Activated CD4-positive, alpha-beta memory T cell treated with anti-CD3 and anti-CD28 coated beads, Interleukin-2, amount 10 ng/mL, durations not matched to agents 7 days and 5 days (primary cell): ENCODE results near the gene RECK. TPM values are rescaled to one million over a fixed set of nuclear protein-coding genes. Genes with fewer than 3 reads are reported as not detected.
"Not testable (repeated sequence)": the region's sequence is repeated elsewhere in the genome, so short reads cannot be mapped to it uniquely, and the experiment has no call there.

Experiments
- CTCF ChIA-PET: fragments of 350-600 bp; sonication (Branson Sonifier 250); formaldehyde crosslinking; loops from one replicate; lab custom pipeline; 2021; ENCODE audit warnings: antibody characterized with exemption, inconsistent platforms; lab: Charles Lee
- POLR2A ChIA-PET: fragments of 350-600 bp; sonication (Branson Sonifier 250); formaldehyde crosslinking; loops from one replicate; lab custom pipeline; 2021; ENCODE audit warnings: antibody characterized with exemption; lab: Charles Lee
- DNase-seq: peaks from one replicate; pipeline ENCODE4 v3.0.0-alpha.2; 2020
- H3K27ac Mint-ChIP-seq: one replicate; pipeline ENCODE4 v1.8.0; 2021; ENCODE audit warnings: mild to moderate bottlenecking, mixed read lengths
- H3K27me3 Mint-ChIP-seq: one replicate; pipeline ENCODE4 v1.8.0; 2021; ENCODE audit warnings: mixed read lengths
- H3K36me3 Mint-ChIP-seq: one replicate; pipeline ENCODE4 v1.8.0; 2021; ENCODE audit warnings: low read depth, mixed read lengths
- H3K4me1 Mint-ChIP-seq: one replicate; pipeline ENCODE4 v1.8.0; 2021; ENCODE audit warnings: mixed read lengths
- H3K4me3 Mint-ChIP-seq: one replicate; pipeline ENCODE4 v1.8.0; 2021; ENCODE audit warnings: mild to moderate bottlenecking, mixed read lengths
- H3K9me3 Mint-ChIP-seq: one replicate; pipeline ENCODE4 v1.8.0; 2021; ENCODE audit warnings: mixed read lengths
- total RNA-seq, 2 experiments: library from RNA; stranded (reverse); gene quantifications; one replicate each; pipeline ENCODE4 v1.2.3, GENCODE V29; 2021

Gene RECK
- total RNA-seq, 2 experiments from 2014 or later: 7.4 to 8.1 TPM

DNA sequence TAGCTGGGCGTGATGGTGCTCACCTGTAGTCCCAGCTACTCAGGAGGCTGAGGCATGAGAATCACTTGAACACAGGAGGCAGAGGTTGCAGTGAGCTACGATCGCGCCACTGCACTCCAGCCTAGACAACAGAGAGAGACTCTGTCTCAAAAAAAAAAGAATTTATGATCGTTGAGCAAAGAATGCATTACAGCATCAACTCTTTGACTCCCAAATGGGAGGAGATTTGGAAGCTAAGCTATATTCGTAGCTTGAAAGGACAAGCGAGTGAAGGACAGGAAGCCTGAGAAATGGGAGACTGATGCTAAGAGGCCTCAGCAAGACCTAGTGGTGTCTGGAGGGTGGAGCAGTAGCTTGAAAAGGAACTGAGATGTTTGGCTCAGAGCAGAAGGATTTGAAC lies 122.2 kb downstream of the RECK start:
- no peak for DNase-seq
- no peaks in the 10 kb centered on the region for H3K27me3 Mint-ChIP-seq
- H3K4me3 Mint-ChIP-seq: no peak overlapping the region
- H3K4me1 Mint-ChIP-seq: peaks cover 15% of the 10 kb centered on the region
- no peak overlapping the region for H3K27ac Mint-ChIP-seq
- CTCF ChIA-PET: interaction anchor here (1.7 kb wide), 1 partner anchor 15 kb away, joined by 4 read pairs; no protein-coding TSS in a partner anchor
- POLR2A ChIA-PET: interaction anchor here (0.6 to 3.4 kb wide), 2 partner anchors 9 to 15 kb away, joined by 4 to 11 read pairs; no protein-coding TSS in a partner anchor
- peaks cover 48% of the 10 kb centered on the region for H3K36me3 Mint-ChIP-seq
- peaks cover 9% of the 10 kb centered on the region for H3K9me3 Mint-ChIP-seq

GRCh38 chr9:36159509-36159908 lies 122.8 kb downstream of the RECK start:
- H3K36me3 Mint-ChIP-seq: peaks cover 43% of the 10 kb centered on the region
- H3K9me3 Mint-ChIP-seq, H3K4me3 Mint-ChIP-seq, DNase-seq, H3K27me3 Mint-ChIP-seq, H3K4me1 Mint-ChIP-seq, H3K27ac Mint-ChIP-seq: not testable (repeated sequence)
- ChIA-PET POLR2A (interaction anchor here (0.6 to 3.4 kb wide), 2 partner anchors 10 to 15 kb away, joined by 4 to 11 read pairs; no protein-coding TSS in a partner anchor), CTCF (interaction anchor here (1.7 kb wide), 1 partner anchor 15 kb away, joined by 4 read pairs; no protein-coding TSS in a partner anchor)

- ChIA-PET CTCF (interaction anchor here (1.7 to 2.6 kb wide), 2 partner anchors 16 to 57 kb away, joined by 4 to 9 read pairs; no protein-coding TSS in a partner anchor), POLR2A (interaction anchor here (2.3 to 3.4 kb wide), 2 partner anchors 8 to 16 kb away, joined by 6 to 11 read pairs; no protein-coding TSS in a partner anchor)
- peaks cover 38% of the 10 kb centered on the region for H3K36me3 Mint-ChIP-seq
- DNase-seq, H3K4me1 Mint-ChIP-seq, H3K27me3 Mint-ChIP-seq, H3K9me3 Mint-ChIP-seq, H3K4me3 Mint-ChIP-seq, H3K27ac Mint-ChIP-seq: not testable (repeated sequence)
These were observed 123.4 kb downstream of the RECK start for GRCh38 chr9:36160126-36160525.

DNA sequence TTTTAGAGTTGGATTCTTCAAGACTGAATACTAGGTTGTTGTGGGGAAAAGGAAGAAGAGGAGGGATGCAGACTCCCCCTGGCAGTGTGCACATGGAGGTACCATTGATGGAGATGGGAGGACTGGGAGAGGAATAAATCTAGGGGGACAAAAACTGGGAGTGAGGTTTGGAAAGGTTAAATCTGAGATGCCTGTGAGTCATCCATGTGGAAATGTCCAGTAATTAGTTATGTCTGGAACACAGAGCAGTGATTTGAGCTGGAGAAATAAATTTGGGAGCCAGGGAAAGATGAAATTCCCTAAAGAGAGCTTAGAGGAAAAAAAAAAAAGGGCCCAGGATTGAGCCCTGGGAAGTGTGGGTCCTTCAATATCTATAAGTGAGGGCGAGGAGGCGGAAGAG lies 124.5 kb downstream of the RECK start:
- ChIA-PET POLR2A (interaction anchor here (2.3 to 3.4 kb wide), 2 partner anchors 9 to 17 kb away, joined by 6 to 11 read pairs; no protein-coding TSS in a partner anchor), CTCF (interaction anchor here (1.0 to 2.6 kb wide), 3 partner anchors 52 to 59 kb away, joined by 3 to 9 read pairs (median 4); no protein-coding TSS in a partner anchor)
- Mint-ChIP-seq H3K4me1 (peaks cover 9% of the 10 kb centered on the region), H3K27me3 (no peaks in the 10 kb centered on the region), H3K9me3 (peaks cover 9% of the 10 kb centered on the region), H3K27ac (no peak overlapping the region), H3K36me3 (peaks cover 32% of the 10 kb centered on the region), H3K4me3 (no peak overlapping the region)
- no peak for DNase-seq

DNA sequence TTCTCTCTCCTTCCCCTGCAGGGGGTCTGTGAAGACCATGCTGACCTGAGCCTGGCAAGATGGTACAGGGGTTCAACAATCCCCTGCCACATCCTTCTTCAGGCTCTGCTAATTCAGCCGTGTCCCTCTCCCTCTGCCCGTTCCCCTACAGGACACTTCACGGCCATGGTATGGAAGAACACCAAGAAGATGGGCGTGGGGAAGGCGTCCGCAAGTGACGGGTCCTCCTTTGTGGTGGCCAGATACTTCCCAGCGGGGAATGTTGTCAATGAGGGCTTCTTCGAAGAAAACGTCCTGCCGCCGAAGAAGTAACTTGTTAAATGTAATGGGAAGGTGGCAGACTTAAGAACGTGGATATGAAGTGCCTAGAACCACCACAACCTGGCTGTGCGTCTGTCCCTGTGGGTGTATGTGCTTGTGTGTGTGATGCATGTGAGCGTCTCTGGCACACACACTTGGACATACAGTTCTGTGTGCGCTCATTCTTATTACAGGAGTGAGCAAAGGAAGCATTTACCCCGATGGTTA lies 125.6 kb downstream of the RECK start:
- DNase-seq: no peak
- CTCF ChIA-PET: interaction anchor here (1.5 to 10.1 kb wide), 3 partner anchors 54 to 60 kb away, joined by 4 to 325 read pairs (median 9); no protein-coding TSS in a partner anchor
- Mint-ChIP-seq H3K9me3 (peaks cover 5% of the 10 kb centered on the region), H3K36me3 (peaks cover 28% of the 10 kb centered on the region), H3K4me3 (no peak overlapping the region), H3K27ac (no peak overlapping the region), H3K4me1 (peaks cover 16% of the 10 kb centered on the region), H3K27me3 (peaks cover under 1% of the 10 kb centered on the region)
- POLR2A ChIA-PET: interaction anchor here (2.3 to 3.4 kb wide), 2 partner anchors 11 to 18 kb away, joined by 6 to 11 read pairs; no protein-coding TSS in a partner anchor

- no peak overlapping the region for H3K4me3 Mint-ChIP-seq
- peaks cover 6% of the 10 kb centered on the region for H3K27me3 Mint-ChIP-seq
- ChIA-PET POLR2A (interaction anchor here (0.7 to 3.7 kb wide), 6 partner anchors 11 to 27 kb away, joined by 3 to 15 read pairs (median 6); partner anchors contain the start of gene CLTA), CTCF (interaction anchor here (0.8 to 10.1 kb wide), 6 partner anchors 8 to 155 kb away, joined by 3 to 325 read pairs (median 6); partner anchors contain the start of gene GLIPR2)
- peaks cover 3% of the 10 kb centered on the region for H3K9me3 Mint-ChIP-seq
- peaks cover 21% of the 10 kb centered on the region for H3K36me3 Mint-ChIP-seq
- peaks cover 15% of the 10 kb centered on the region for H3K4me1 Mint-ChIP-seq
- no peak for DNase-seq
- no peak overlapping the region for H3K27ac Mint-ChIP-seq
These were observed 126.5 kb downstream of the RECK start for GRCh38 chr9:36163049-36163785.

- H3K4me3 Mint-ChIP-seq: no peak overlapping the region
- ChIA-PET POLR2A (interaction anchor here (0.7 to 5.0 kb wide), 9 partner anchors 11 to 61 kb away, joined by 3 to 22 read pairs (median 8); partner anchors contain the start of genes CLTA and GLIPR2), CTCF (interaction anchor here (0.8 to 10.1 kb wide), 8 partner anchors 9 to 156 kb away, joined by 3 to 325 read pairs (median 6); partner anchors contain the start of gene GLIPR2)
- no peak for DNase-seq
- H3K9me3 Mint-ChIP-seq: no peaks in the 10 kb centered on the region
- H3K36me3 Mint-ChIP-seq: peaks cover 17% of the 10 kb centered on the region
- peaks cover 12% of the 10 kb centered on the region for H3K4me1 Mint-ChIP-seq
- peaks cover 8% of the 10 kb centered on the region for H3K27me3 Mint-ChIP-seq
- no peak overlapping the region for H3K27ac Mint-ChIP-seq
These were observed 127.1 kb downstream of the RECK start for GRCh38 chr9:36163786-36164170.

DNA sequence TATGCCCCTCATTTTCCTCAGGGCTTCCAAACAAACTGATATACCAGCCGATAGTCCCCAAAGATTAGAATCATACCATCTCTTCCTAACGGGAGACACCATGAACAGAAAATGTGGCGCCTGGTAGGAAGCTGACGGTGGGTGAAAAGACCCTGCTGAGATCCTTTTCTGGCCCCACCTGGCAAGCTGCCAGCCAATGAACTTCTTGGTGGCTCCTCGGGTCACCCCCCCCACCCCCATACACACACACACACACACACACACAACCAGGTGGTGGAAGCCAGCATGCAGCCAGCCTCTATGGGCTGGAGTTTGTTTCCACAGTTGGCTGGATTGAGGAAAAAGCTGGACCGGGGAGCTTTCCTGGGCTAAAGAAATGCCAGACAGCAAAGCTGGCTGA lies 127.7 kb downstream of the RECK start:
- DNase-seq: no peak
- Mint-ChIP-seq H3K9me3 (no peaks in the 10 kb centered on the region), H3K27ac (no peak overlapping the region), H3K27me3 (peaks cover 10% of the 10 kb centered on the region), H3K4me1 (peaks cover 12% of the 10 kb centered on the region), H3K4me3 (no peak overlapping the region), H3K36me3 (peaks cover 11% of the 10 kb centered on the region)
- ChIA-PET CTCF (interaction anchor here (1.2 to 10.1 kb wide), 7 partner anchors 9 to 157 kb away, joined by 3 to 325 read pairs (median 10); no protein-coding TSS in a partner anchor), POLR2A (interaction anchor here (1.0 to 5.0 kb wide), 10 partner anchors 12 to 61 kb away, joined by 3 to 22 read pairs (median 8); partner anchors contain the start of genes CLTA and GLIPR2)

GRCh38 chr9:36164989-36165388 lies 128.3 kb downstream of the RECK start:
- POLR2A ChIA-PET: interaction anchor here (1.0 to 5.0 kb wide), 10 partner anchors 12 to 62 kb away, joined by 3 to 22 read pairs (median 8); partner anchors contain the start of genes CLTA and GLIPR2
- peaks cover 14% of the 10 kb centered on the region for H3K27me3 Mint-ChIP-seq
- H3K4me3 Mint-ChIP-seq: peak overlapping the region; percentile 17

DNA sequence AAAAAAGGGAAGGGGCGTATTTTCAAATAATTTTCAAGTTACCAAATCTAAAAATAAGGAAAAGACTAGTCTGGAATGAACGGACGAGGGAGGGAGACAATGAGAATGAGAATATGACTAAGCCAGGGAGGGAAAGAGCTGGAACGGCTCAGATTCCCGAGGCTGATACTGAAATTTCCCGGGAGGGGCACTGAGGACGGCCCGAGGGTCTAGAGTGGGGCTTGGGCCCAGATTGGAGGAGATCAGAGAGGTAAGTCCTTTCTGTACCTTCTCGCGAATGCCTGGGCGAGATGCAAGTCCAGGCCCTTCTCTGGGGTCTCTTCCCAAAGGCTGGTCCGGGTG lies 129.1 kb downstream of the RECK start:
- Mint-ChIP-seq H3K4me1 (peaks cover 12% of the 10 kb centered on the region), H3K9me3 (no peaks in the 10 kb centered on the region), H3K4me3 (peak overlapping the region; percentile 12), H3K36me3 (peaks cover 4% of the 10 kb centered on the region), H3K27ac (no peak overlapping the region), H3K27me3 (peaks cover 14% of the 10 kb centered on the region)
- ChIA-PET POLR2A (interaction anchor here (0.6 to 5.0 kb wide), 6 partner anchors 11 to 38 kb away, joined by 3 to 44 read pairs (median 9); partner anchors contain the start of genes CLTA and GLIPR2), CTCF (interaction anchor here (1.4 to 10.1 kb wide), 12 partner anchors 8 to 159 kb away, joined by 3 to 325 read pairs (median 9); partner anchors contain the start of genes CLTA and GLIPR2)
- no peak for DNase-seq

More at GRCh38 chr9:36164989-36165388, 128.3 kb downstream of the RECK start:
- peaks cover 9% of the 10 kb centered on the region for H3K36me3 Mint-ChIP-seq
- no peak for DNase-seq
- no peak overlapping the region for H3K27ac Mint-ChIP-seq
- CTCF ChIA-PET: interaction anchor here (1.2 to 10.1 kb wide), 7 partner anchors 10 to 157 kb away, joined by 3 to 325 read pairs (median 10); no protein-coding TSS in a partner anchor
- peaks cover 12% of the 10 kb centered on the region for H3K4me1 Mint-ChIP-seq
- no peaks in the 10 kb centered on the region for H3K9me3 Mint-ChIP-seq

DNA sequence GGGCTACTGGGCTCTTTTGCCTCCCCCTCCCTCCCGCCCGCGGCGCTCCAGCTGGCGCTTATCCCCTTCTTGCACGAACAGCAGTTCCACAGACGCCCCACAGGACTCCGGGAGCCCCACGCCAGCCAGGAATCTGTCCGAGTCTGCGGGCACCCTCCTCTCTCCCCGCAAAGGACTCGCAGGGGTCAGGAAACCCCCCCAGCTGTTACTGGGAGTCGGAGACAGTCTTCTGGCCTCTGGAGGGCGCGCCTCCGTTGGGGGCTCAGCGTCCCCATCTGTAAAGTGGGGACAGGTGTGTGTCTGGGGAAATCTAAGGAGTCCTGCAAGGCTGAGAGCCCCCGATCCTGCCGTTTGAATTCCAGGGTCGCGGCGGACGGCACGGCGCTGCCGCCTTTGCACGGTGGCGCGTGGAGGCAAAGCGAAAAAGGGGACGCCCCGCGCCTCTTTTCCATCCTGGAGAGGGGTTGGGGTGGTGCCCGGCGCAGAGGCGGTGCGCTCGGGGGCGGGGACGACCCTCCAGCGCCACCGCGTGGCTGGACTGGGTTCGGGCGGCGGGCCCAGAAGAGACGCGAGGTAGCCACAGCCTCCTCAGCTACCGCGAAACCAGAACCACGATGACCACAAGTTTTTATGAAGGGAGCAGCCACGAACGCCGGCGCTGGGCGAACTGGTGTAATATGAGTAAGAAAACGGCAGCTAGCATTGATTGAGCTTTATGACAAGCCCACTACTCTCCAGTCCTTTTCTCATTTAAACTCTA lies 129.6 kb downstream of the RECK start:
- Mint-ChIP-seq H3K4me3 (peak overlapping the region; percentile 66), H3K27me3 (peaks cover 14% of the 10 kb centered on the region), H3K4me1 (peaks cover 12% of the 10 kb centered on the region), H3K9me3 (no peaks in the 10 kb centered on the region), H3K36me3 (peaks cover 2% of the 10 kb centered on the region), H3K27ac (no peak overlapping the region)
- CTCF ChIA-PET: interaction anchor here (0.7 to 10.1 kb wide), 29 partner anchors 9 to 163 kb away, joined by 3 to 325 read pairs (median 5); partner anchors contain the start of genes CLTA and GLIPR2
- peak; percentile 87 for DNase-seq
- POLR2A ChIA-PET: interaction anchor here (0.6 to 5.0 kb wide), 10 partner anchors 12 to 64 kb away, joined by 3 to 44 read pairs (median 8); partner anchors contain the start of genes CLTA and GLIPR2
